GM10248 (cell line): Measurements from ENCODE around the gene COPG1.

Experiments
- CTCF ChIA-PET: fragments of 300-600 bp; sonication (Branson Sonifier 250); formaldehyde crosslinking; extraction: SDS; loops from one replicate; lab custom pipeline; 2021; ENCODE audit warnings: antibody characterized with exemption; lab: Yijun Ruan, JAX
- POLR2A ChIA-PET: fragments of 350-650 bp; sonication (Branson Sonifier 250); formaldehyde crosslinking; extraction: SDS; loops from one replicate; lab custom pipeline; 2020; ENCODE audit warnings: antibody characterized with exemption; lab: Yijun Ruan, JAX
- DNase-seq: peaks from one replicate; pipeline ENCODE4 v3.0.0; 2012; ENCODE audit errors: extremely low spot score
- CTCF ChIP-seq: IDR thresholded peaks from 2 replicates; pipeline ENCODE4 v1.5.1; 2012; ENCODE audit warnings: mild to moderate bottlenecking, low read depth; ENCODE audit errors: extremely low read depth, missing control alignments, control extremely low read depth

Gene COPG1

GRCh38 chr3:129305592-129306091, 56.2 kb downstream of the COPG1 start:
- no peak for TF ChIP-seq CTCF
- ChIA-PET CTCF (interaction anchor here (0.9 to 3.9 kb wide), 2 partner anchors 11 to 14 kb away, joined by 4 to 22 read pairs; a partner anchor contains a TSS), POLR2A (interaction anchor here (2.8 kb wide), 1 partner anchor 10 kb away, joined by 13 read pairs; a partner anchor contains a TSS)
- DNase-seq: peak; percentile 67

- no peak for DNase-seq
- ChIA-PET POLR2A (interaction anchor here (0.6 kb wide), 1 partner anchor 60 kb away, joined by 6 read pairs; the partner anchor contains the start of gene COPG1), CTCF (interaction anchor here (0.8 kb wide), 1 partner anchor 8 kb away, joined by 4 read pairs; a partner anchor contains a TSS)
- TF ChIP-seq CTCF: no peak
Measured at GRCh38 chr3:129308636-129309035, 59.2 kb downstream of the COPG1 start.

GRCh38 chr3:129310111-129311011, 61.0 kb downstream of the COPG1 start:
- ChIA-PET CTCF (interaction anchor here (0.8 to 1.9 kb wide), 2 partner anchors 27 to 340 kb away, joined by 3 to 7 read pairs; no protein-coding TSS in a partner anchor), POLR2A (interaction anchor here (0.6 to 3.6 kb wide), 3 partner anchors 11 to 32 kb away, joined by 5 to 13 read pairs (median 5); partner anchors contain the start of gene HMCES)
- TF ChIP-seq CTCF: no peak
- DNase-seq: peak; percentile 55

- no peak for TF ChIP-seq CTCF
- POLR2A ChIA-PET: interaction anchor here (0.6 to 3.6 kb wide), 4 partner anchors 9 to 78 kb away, joined by 3 to 13 read pairs (median 4); partner anchors contain the start of gene HMCES
- DNase-seq: no peak
- CTCF ChIA-PET: interaction anchor here (1.0 to 1.9 kb wide), 3 partner anchors 19 to 257 kb away, joined by 3 to 7 read pairs (median 5); no protein-coding TSS in a partner anchor
Measured at GRCh38 chr3:129311054-129311902, 61.9 kb downstream of the COPG1 start.

- no peak for DNase-seq
- CTCF ChIA-PET: interaction anchor here (1.0 to 1.9 kb wide), 2 partner anchors 20 to 258 kb away, joined by 3 to 5 read pairs; no protein-coding TSS in a partner anchor
- POLR2A ChIA-PET: interaction anchor here (0.6 to 3.6 kb wide), 3 partner anchors 10 to 79 kb away, joined by 3 to 13 read pairs (median 3); partner anchors contain the start of gene HMCES
- no peak for TF ChIP-seq CTCF
Measured at GRCh38 chr3:129312021-129312639, 62.7 kb downstream of the COPG1 start.
